A673 (cell line): ENCODE data around the gene ZNF705A.
"Not testable (repeated sequence)": the region's sequence is repeated elsewhere in the genome, so short reads cannot be mapped to it uniquely, and the experiment has no call there.

Experiments
- CTCF ChIP-seq: fragments of 300-800, 200-600 bp; sonication (generic); conservative IDR thresholded peaks from 2 replicates; pipeline ENCODE4 v1.5.1; 2017; ENCODE audit warnings: low read depth, mild to moderate bottlenecking, antibody characterized with exemption, low read length, moderate library complexity, mixed read lengths
- EZH2 ChIP-seq: fragments of 200-600 bp; sonication (generic); IDR thresholded peaks from 2 replicates; pipeline ENCODE4 v1.6.1; 2017; ENCODE audit warnings: borderline replicate concordance, low read depth, mild to moderate bottlenecking, mixed read lengths, antibody characterized with exemption, low read length; ENCODE audit not compliant: poor library complexity, severe bottlenecking

GRCh38 chr12:8222303-8222702 is 65.5 kb downstream of the ZNF705A start:
- TF ChIP-seq CTCF, EZH2: not testable (repeated sequence)
